ENCODE data around the gene POU2F3. TPM values are rescaled to one million over a fixed set of nuclear protein-coding genes. Genes with fewer than 3 reads are reported as not detected.

Gene POU2F3
- total RNA-seq, 1 experiment from 2014 or later: not detected

- no peak for TF ChIP-seq CTCF (IDR thresholded peaks at IDR 0.05; ENCODE audit: insufficient read depth in 1 of 2, low read depth in 1 of 2, low read length in 1 of 2, severe bottlenecking in 1 of 2, unreplicated experiment in 1 of 2)
- CTCF ChIA-PET: no interaction called here
- Histone ChIP-seq H3K4me1 (no peaks in the 10 kb centered on the region; the same call in 1 of the 2 replicates), H3K27me3 (replicated peaks; ENCODE audit: control insufficient read depth, insufficient read depth, low read length) (no peaks in the 10 kb centered on the region), H3K4me3 (ENCODE audit: low read depth, low read length) (no peak overlapping the region), H3K36me3 (ENCODE audit: control insufficient read depth, insufficient read depth, low read length) (no peaks in the 10 kb centered on the region), H3K9me3 (no peaks in the 10 kb centered on the region)
- POLR2A ChIA-PET: no interaction called here
- no peak for DNase-seq
- no peak overlapping the region for H3K4me3 Mint-ChIP-seq (ENCODE audit: unreplicated experiment)
- no peaks in the 10 kb centered on the region for H3K27me3 Mint-ChIP-seq (ENCODE audit: insufficient read depth, unreplicated experiment)
- intact Hi-C loops (cut with micrococcal nuclease; ENCODE audit: unreplicated experiment): no loop called here
- no peaks in the 10 kb centered on the region for H3K4me1 Mint-ChIP-seq (ENCODE audit: low read depth, unreplicated experiment)
- H3K27ac Mint-ChIP-seq (ENCODE audit: unreplicated experiment): no peak overlapping the region
- BruUV-seq (replicated peaks): no TSS peak
- no peaks in the 10 kb centered on the region for H3K36me3 Mint-ChIP-seq (ENCODE audit: insufficient read depth, unreplicated experiment)
- no peaks in the 10 kb centered on the region for H3K9me3 Mint-ChIP-seq (ENCODE audit: unreplicated experiment)
These were observed 13.2 kb upstream of the POU2F3 start for GRCh38 chr11:120226714-120227113.

DNA sequence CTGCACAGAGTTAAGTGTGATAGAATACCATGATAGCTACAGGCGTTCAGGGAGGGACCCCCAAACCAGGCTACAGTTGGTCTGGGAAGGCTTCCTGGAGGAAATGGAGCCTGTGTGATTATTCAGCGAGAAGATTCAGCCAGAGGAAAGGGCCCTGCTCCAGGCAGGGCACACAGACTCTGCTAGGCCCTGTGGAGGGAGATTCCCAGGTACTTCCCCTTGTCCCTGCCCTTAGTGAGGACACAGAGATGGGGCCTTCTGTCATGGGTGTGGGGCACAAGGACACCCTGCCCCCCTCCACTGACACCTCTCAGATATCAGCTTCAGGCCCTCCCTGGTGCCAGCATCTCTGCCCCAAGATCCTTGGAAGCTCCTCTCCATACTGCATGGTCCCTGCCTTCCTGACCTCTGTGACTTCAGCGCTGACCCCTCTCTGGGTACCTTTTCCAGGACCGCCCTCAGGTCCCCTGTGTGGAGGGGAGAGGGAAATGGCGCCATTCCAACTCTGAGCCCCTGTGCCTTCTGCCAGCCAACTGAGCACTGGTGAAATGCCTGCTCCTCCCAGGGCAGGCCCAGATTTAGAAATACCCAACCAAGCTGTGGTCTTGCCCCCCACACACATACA, 12.6 kb upstream of the POU2F3 start:
- H3K27me3 Mint-ChIP-seq (ENCODE audit: insufficient read depth, unreplicated experiment): no peaks in the 10 kb centered on the region
- ChIA-PET POLR2A (no interaction called here), CTCF (interaction anchor here (0.7 kb wide), 1 partner anchor 333 kb away, joined by 3 read pairs; no protein-coding TSS in a partner anchor)
- intact Hi-C loops (cut with micrococcal nuclease; ENCODE audit: unreplicated experiment): no loop called here
- Histone ChIP-seq H3K4me3 (ENCODE audit: low read depth, low read length) (no peak overlapping the region), H3K36me3 (ENCODE audit: control insufficient read depth, insufficient read depth, low read length) (no peaks in the 10 kb centered on the region), H3K4me1 (no peaks in the 10 kb centered on the region), H3K9me3 (no peaks in the 10 kb centered on the region), H3K27me3 (replicated peaks; ENCODE audit: control insufficient read depth, insufficient read depth, low read length) (no peaks in the 10 kb centered on the region)
- no peak for DNase-seq
- H3K4me1 Mint-ChIP-seq (ENCODE audit: low read depth, unreplicated experiment): no peaks in the 10 kb centered on the region
- TF ChIP-seq CTCF (IDR thresholded peaks at IDR 0.05; ENCODE audit: insufficient read depth in 1 of 2, low read depth in 1 of 2, low read length in 1 of 2, severe bottlenecking in 1 of 2, unreplicated experiment in 1 of 2): no peak
- no peaks in the 10 kb centered on the region for H3K9me3 Mint-ChIP-seq (ENCODE audit: unreplicated experiment)
- no peak overlapping the region for H3K4me3 Mint-ChIP-seq (ENCODE audit: unreplicated experiment)
- no TSS peak for BruUV-seq (replicated peaks)
- H3K27ac Mint-ChIP-seq (ENCODE audit: unreplicated experiment): no peak overlapping the region
- H3K36me3 Mint-ChIP-seq (ENCODE audit: insufficient read depth, unreplicated experiment): no peaks in the 10 kb centered on the region

DNA sequence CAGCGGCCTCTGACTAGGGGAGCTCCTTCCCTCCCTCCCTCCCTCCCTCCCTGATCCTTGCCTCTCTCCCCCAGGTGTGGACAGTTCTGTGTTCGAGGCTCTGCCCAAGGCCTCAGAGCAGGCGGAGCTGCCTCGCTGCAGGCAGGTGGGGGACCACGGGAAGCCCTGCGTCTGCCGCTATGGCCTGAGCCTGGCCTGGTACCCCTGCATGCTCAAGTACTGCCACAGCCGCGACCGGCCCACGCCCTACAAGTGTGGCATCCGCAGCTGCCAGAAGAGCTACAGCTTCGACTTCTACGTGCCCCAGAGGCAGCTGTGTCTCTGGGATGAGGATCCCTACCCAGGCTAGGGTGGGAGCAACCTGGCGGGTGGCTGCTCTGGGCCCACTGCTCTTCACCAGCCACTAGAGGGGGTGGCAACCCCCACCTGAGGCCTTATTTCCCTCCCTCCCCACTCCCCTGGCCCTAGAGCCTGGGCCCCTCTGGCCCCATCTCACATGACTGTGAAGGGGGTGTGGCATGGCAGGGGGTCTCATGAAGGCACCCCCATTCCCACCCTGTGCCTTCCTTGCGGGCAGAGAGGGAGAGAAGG, 11.1 kb upstream of the POU2F3 start:
- ChIA-PET CTCF (interaction anchor here (0.7 to 12.8 kb wide), 13 partner anchors 13 to 286 kb away, joined by 3 to 246 read pairs (median 5); no protein-coding TSS in a partner anchor), POLR2A (no interaction called here)
- H3K36me3 Mint-ChIP-seq (ENCODE audit: insufficient read depth, unreplicated experiment): no peaks in the 10 kb centered on the region
- intact Hi-C loops (cut with micrococcal nuclease; ENCODE audit: unreplicated experiment): loop anchor here (1.0 kb wide), 2 partner anchors 44 to 57 kb away; no protein-coding TSS in a partner anchor
- BruUV-seq (replicated peaks): no TSS peak
- peak in 1 of 2 experiments; percentile 48 for DNase-seq
- Histone ChIP-seq H3K27me3 (replicated peaks; ENCODE audit: control insufficient read depth, insufficient read depth, low read length) (peaks cover 1% of the 10 kb centered on the region; the same call in 1 of the 2 replicates), H3K36me3 (ENCODE audit: control insufficient read depth, insufficient read depth, low read length) (no peaks in the 10 kb centered on the region), H3K9me3 (no peaks in the 10 kb centered on the region), H3K4me1 (no peaks in the 10 kb centered on the region), H3K4me3 (ENCODE audit: low read depth, low read length) (no peak overlapping the region)
- H3K9me3 Mint-ChIP-seq (ENCODE audit: unreplicated experiment): no peaks in the 10 kb centered on the region
- no peak overlapping the region for H3K4me3 Mint-ChIP-seq (ENCODE audit: unreplicated experiment)
- H3K4me1 Mint-ChIP-seq (ENCODE audit: low read depth, unreplicated experiment): no peaks in the 10 kb centered on the region
- no peaks in the 10 kb centered on the region for H3K27me3 Mint-ChIP-seq (ENCODE audit: insufficient read depth, unreplicated experiment)
- H3K27ac Mint-ChIP-seq (ENCODE audit: unreplicated experiment): no peak overlapping the region
- peak; percentile 48 to 70 for TF ChIP-seq CTCF (IDR thresholded peaks at IDR 0.05; ENCODE audit: insufficient read depth in 1 of 2, low read depth in 1 of 2, low read length in 1 of 2, severe bottlenecking in 1 of 2, unreplicated experiment in 1 of 2)
